Effector memory CD4-positive, alpha-beta T cell (primary cell): Measurements from ENCODE around the gene PITPNM3.
"Not testable (repeated sequence)": the region's sequence is repeated elsewhere in the genome, so short reads cannot be mapped to it uniquely, and the experiment has no call there.

Experiments
- DNase-seq, 3 donors: peaks; one replicate each; pipeline ENCODE4 v3.0.0-alpha.2; 2020
- H3K27ac ChIP-seq: 2 replicates; pipeline ENCODE4 v1.7.0; 2013; ENCODE audit warnings: mild to moderate bottlenecking, low read length, moderate library complexity; ENCODE audit not compliant: insufficient read depth, poor library complexity, severe bottlenecking
- H3K27me3 ChIP-seq: replicated peaks from 2 replicates; pipeline ENCODE4 v1.7.0; 2013; ENCODE audit warnings: mild to moderate bottlenecking, low read length; ENCODE audit not compliant: insufficient read depth, control insufficient read depth, poor library complexity, severe bottlenecking
- H3K36me3 ChIP-seq: 2 replicates; pipeline ENCODE4 v1.7.0; 2013; ENCODE audit warnings: mild to moderate bottlenecking, low read length, moderate library complexity; ENCODE audit not compliant: control insufficient read depth, insufficient read depth
- H3K4me1 ChIP-seq: 2 replicates; pipeline ENCODE4 v1.7.0; 2013; ENCODE audit warnings: low read length, mild to moderate bottlenecking; ENCODE audit not compliant: control insufficient read depth, insufficient read depth, poor library complexity, severe bottlenecking
- H3K4me3 ChIP-seq: 2 replicates; pipeline ENCODE4 v1.7.0; 2013; ENCODE audit warnings: low read length, low read depth, mild to moderate bottlenecking; ENCODE audit not compliant: insufficient read depth, poor library complexity, severe bottlenecking
- H3K9me3 ChIP-seq: 2 replicates; pipeline ENCODE4 v1.7.0; 2013; ENCODE audit warnings: mild to moderate bottlenecking, low read length, moderate library complexity; ENCODE audit not compliant: control insufficient read depth

Gene PITPNM3

DNA sequence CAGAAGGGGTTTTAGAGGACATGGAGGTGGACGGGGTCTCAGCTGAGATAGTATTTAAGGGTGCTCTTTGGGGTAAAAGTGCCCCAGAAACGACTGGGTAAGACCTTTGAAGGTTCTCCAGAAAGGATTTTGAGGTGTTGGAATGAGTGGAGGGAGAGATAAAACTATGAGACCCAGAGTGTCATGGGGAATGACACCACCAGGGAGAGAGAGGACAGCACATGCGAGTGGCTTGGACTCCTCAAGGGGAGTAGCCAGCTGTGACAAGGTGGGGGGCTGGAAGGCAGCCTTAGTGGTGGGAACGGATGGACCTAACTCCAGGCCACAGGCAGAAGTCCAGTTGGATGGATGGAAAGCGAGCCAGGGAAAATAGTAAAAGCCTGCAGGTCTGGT lies 19.2 kb upstream of the PITPNM3 start:
- DNase-seq = no peak
- Histone ChIP-seq H3K27ac (no peak overlapping the region), H3K9me3 (no peaks in the 10 kb centered on the region), H3K27me3 (no peaks in the 10 kb centered on the region), H3K4me3 (no peak overlapping the region), H3K4me1 (peaks cover 10% of the 10 kb centered on the region), H3K36me3 (no peaks in the 10 kb centered on the region)

DNA sequence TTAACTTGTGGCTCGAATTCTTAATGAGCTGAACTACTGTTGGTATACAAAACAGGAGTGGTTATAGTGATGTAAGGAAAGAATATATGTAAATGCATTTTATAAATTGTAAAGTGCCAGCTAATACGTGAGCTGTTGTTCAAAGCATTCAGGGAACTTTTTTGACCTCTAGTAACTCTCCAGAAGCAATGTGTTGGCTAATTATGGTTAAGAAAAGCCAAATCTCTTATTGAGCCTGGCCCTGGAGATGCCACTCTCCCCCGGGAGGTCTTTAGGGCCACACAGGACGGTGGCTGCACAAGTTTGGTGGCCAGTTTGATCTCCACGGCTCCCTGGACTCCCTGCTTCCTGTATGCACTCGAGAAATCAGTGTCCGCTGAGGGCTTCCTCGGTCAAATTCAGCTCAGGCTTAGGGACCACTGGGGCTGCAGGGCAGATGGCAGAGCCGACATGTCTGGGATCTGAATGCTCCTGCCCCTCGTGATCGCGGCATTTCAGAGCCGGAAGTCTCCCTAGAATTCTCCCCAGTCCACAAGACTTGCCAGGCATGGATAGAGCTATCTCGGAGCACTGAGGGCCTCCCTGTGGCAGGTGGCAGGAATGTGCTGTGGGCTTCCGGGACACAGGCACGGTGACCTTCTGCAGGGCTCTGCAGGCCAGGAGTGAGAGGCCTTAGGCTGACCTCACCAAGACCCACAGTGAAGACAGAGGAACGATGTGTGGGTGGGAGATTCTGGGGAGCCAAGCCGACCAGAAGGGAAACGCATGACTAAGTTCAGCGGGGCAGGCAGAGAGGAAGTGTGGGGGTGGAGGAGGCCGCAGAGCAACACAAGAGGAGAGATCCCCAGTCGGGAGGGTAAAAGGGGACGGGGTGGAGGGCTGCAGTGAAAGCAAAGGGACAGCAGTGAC lies 18.6 kb upstream of the PITPNM3 start:
- Histone ChIP-seq H3K27me3 (no peaks in the 10 kb centered on the region), H3K27ac (no peak overlapping the region)
- no peak for DNase-seq

DNA sequence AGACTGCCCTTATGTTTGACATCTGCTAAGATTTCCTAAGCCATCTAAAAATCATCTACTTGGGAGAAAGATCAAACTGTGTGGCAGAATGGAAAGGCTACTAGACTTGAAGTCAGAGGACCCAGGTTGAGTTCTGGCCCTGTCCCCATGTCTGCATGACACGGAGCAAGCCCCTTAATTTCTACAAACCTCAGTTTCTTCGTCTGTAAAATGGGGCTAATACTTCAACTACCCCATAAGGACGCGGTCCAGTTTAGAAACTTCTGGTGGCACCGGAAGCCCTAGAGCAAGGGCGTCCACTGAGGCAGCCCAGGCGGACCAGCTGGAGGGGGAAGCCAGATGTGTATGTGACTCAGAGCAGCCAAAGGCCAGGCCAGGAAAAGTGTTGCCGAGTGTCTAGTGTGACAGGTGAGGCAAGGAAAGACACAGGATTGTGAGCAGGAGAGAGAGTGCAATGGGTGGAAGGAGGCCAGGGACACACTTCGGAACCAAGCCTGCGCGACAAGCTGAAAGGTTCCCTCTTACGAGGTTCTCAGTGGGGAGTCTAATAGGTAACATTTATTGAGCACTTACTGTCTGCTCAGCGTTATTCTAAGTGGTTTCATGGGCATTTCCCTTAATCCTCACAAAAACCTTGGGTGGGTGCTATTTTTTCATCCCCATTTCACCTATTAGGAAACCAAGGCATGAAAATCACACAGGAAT lies 17.8 kb upstream of the PITPNM3 start:
- Histone ChIP-seq H3K27ac (no peak overlapping the region), H3K4me1 (peaks cover 10% of the 10 kb centered on the region), H3K4me3 (no peak overlapping the region), H3K36me3 (no peaks in the 10 kb centered on the region), H3K27me3 (no peaks in the 10 kb centered on the region), H3K9me3 (no peaks in the 10 kb centered on the region)
- DNase-seq = no peak

More for the DNA sequence above, 18.6 kb upstream of the PITPNM3 start:
- H3K4me1 ChIP-seq = peaks cover 10% of the 10 kb centered on the region
- no peak overlapping the region for H3K4me3 ChIP-seq
- H3K9me3 ChIP-seq = no peaks in the 10 kb centered on the region
- no peaks in the 10 kb centered on the region for H3K36me3 ChIP-seq

DNA sequence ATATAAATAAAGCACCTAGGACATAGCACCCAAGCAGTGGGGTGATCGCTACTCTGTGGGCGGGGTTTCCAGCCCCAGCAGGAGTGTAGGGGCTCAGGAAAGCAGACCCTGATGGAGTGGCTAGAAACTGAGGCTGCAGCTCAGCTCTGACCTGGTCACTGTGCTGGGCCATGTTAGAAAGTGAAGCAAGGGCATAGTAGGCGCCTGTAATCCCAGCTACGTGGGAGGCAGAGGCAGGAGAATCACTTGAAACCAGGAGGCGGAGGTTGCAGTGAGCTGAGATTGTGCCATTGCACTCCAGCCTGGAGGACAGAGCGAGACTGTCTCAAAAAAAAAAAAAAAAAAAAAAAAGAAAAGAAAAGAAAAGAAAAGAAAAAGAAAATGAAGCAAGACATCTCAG lies 17.1 kb upstream of the PITPNM3 start:
- not testable (repeated sequence) for H3K36me3 ChIP-seq, H3K4me3 ChIP-seq, H3K9me3 ChIP-seq, H3K4me1 ChIP-seq, H3K27me3 ChIP-seq, DNase-seq, H3K27ac ChIP-seq

DNA sequence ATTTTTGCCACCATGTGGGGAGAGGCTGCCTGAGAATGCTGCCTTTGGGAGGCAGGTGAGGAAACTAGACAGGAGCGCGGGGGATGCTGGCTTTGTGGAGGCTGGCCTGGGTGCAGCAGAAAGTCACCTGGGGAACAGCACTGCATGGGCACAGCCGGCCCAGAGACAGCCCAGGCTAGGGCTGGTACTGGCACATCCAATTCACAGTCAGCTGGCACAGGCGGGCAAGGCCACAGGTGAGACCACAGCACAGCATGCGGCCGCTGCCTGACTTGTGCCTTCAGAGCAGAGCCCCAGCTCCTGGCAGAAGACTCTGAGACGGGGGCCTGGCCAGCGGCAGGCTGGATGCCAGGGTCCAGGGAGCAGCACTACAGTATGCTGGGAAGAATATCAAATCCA lies 16.6 kb upstream of the PITPNM3 start:
- Histone ChIP-seq H3K36me3 (no peaks in the 10 kb centered on the region), H3K9me3 (no peaks in the 10 kb centered on the region), H3K27me3 (no peaks in the 10 kb centered on the region), H3K4me1 (peaks cover 10% of the 10 kb centered on the region), H3K4me3 (no peak overlapping the region), H3K27ac (no peak overlapping the region)
- DNase-seq = no peak

DNA sequence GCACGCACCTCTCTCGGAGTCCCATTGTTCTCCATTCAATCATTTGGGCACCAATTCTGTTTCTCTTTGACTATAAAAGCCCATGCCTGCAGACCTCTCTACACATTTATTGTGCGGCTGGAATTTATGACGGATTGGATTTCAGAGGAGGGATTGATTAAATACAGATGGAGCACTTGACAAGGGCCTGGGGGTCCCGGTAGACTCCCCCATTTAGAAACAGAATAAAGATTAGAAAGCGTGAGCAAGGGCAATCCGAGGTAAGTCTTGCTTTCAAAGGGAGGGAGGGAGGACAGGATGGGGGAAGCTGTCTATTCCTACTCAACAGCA lies 15.1 kb upstream of the PITPNM3 start:
- Histone ChIP-seq H3K4me1 (peaks cover 10% of the 10 kb centered on the region), H3K27ac (no peak overlapping the region), H3K9me3 (no peaks in the 10 kb centered on the region), H3K36me3 (no peaks in the 10 kb centered on the region), H3K4me3 (no peak overlapping the region), H3K27me3 (no peaks in the 10 kb centered on the region)
- DNase-seq = no peak

DNA sequence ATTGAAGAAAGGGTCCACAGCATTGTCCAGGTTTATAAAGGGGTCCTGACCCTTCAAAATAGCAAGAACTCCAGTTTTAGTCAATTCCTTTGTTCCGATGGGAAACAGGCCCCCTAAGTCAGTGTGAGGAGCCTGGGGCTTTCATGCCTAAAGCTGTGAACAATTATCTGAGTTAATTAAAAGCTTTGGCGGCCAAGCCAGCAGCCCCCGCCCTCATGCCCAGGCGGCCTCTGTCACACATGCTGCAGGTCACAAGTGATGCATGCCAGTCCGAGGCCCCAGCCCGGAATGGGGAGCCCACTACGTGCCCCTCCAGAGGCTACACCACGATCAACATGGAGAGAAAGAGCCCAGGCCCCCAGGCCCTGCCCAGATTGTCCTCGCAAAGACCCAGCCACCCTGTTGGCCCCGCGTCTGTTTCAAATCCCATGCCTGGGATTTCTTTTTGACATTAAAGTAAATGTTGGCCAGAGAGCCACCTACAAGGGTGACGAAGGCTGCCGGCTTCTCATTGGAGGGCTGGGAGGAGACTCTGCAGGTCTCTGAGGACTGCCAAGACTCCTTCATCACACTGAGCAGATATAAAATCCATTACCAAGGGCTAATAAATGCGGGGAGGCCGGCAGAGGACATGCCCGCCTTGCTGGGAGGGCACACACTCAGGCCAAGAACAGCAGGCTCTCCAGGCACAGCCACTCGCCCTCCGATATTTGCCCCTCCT lies 14.5 kb upstream of the PITPNM3 start:
- H3K36me3 ChIP-seq = no peaks in the 10 kb centered on the region
- H3K27ac ChIP-seq = no peak overlapping the region
- peaks cover 10% of the 10 kb centered on the region for H3K4me1 ChIP-seq

DNA sequence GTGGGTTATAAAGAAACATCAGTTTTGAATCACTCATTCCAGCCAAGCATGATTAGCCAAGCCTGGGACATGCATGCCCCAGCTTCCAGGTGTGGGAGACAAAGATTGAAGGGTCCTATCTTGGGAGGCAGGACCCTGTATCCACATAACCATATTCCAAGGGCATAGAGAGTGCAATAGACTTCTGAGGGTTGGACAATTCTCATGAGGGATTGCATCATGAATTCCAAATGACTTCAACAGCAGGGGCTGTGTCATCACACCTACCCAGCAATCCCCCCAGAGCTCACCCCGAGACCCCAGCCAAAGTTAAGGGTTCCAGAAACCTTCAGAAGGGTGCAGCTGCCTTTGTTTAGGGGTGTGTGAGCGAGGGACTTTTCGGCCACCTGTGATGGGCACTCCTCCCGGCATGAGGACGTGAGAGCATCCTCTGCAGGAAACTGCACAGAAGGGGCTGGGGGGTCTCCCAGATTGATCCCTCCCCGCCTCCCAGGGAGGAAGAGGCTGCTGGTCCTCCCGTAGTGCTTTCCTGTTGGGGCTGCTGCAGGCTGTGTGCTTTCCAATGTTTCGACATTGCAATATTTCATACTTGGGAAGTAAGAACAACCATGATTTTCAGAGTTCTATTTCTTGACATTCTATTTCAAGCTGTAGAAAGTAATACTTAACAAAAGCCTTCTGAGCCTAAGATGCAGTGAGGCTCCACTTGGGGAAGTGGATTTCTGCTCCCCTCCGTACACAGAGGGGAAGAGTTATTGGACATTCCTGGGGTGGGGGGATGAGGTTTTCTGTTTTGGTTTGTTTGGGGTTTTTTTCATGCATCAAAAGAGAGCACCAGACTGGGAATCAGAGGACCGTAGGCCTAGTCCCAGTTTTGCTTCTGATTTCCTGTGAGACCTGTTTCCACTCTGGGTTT lies 13.3 kb upstream of the PITPNM3 start:
- Histone ChIP-seq H3K4me3 (no peak overlapping the region), H3K9me3 (no peaks in the 10 kb centered on the region), H3K4me1 (no peaks in the 10 kb centered on the region), H3K36me3 (no peaks in the 10 kb centered on the region), H3K27me3 (peaks cover 4% of the 10 kb centered on the region), H3K27ac (no peak overlapping the region)
- no peak for DNase-seq

More for the DNA sequence above, 14.5 kb upstream of the PITPNM3 start:
- H3K4me3 ChIP-seq = no peak overlapping the region
- no peak for DNase-seq
- H3K9me3 ChIP-seq = no peaks in the 10 kb centered on the region
- H3K27me3 ChIP-seq = no peaks in the 10 kb centered on the region

DNA sequence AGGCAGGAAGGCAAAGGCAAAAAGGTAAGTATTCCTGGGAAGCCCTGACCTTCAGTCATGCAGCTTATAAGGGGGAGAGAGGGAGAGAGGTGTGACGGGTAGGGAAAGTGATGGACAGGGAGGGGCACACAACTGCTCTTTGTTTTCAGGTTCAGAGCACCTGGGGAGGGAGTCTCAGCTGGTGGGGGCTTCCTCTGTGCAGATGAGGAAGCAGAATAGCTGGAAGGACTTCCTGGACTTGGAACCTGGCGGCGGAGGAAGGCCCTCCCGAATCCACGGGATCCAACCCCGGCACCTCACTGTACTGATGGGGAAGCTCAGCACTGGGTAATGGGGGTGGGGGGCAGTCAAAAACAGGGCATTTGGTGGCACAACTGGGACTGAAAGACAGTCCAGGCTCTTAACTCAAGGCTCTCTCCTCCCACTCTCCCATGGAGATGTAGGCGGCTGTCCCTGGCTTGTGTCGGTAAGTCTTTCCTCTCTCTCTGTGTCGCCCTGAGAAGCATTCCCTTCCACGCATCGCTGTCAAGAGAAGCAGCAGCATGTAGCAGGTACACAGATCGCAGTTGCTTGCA lies 11.9 kb upstream of the PITPNM3 start:
- no peaks in the 10 kb centered on the region for H3K9me3 ChIP-seq
- H3K36me3 ChIP-seq = no peaks in the 10 kb centered on the region
- no peak overlapping the region for H3K4me3 ChIP-seq
- peaks cover 6% of the 10 kb centered on the region for H3K27me3 ChIP-seq
- H3K27ac ChIP-seq = no peak overlapping the region
- H3K4me1 ChIP-seq = no peaks in the 10 kb centered on the region
- no peak for DNase-seq
